GM19035 (cell line): ENCODE measurements around the gene LCN15.
"Not testable (repeated sequence)": the region's sequence is repeated elsewhere in the genome, so short reads cannot be mapped to it uniquely, and the experiment has no call there.

Source experiments
- ATAC-seq: cut with Tn5 transposase; IDR thresholded peaks from one replicate; pipeline ENCODE4 v1.9.1; 2021; ENCODE audit not compliant: unreplicated experiment

The LCN15 gene

DNA sequence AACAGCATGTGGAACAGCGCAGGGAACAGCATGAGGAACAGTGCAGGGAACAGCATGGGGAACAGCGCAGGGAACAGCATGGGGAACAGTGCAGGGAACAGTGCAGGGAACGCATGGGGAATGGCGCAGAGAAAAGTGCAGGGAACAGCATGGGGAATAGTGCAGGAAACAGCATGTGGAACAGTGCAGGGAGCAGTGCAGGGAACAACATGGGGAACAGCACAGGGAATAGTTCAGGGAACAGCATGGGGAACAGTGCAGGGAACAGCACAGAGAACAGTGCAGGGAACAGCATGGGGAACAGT is 8.2 kb downstream of the LCN15 start:
- no peak for ATAC-seq

DNA sequence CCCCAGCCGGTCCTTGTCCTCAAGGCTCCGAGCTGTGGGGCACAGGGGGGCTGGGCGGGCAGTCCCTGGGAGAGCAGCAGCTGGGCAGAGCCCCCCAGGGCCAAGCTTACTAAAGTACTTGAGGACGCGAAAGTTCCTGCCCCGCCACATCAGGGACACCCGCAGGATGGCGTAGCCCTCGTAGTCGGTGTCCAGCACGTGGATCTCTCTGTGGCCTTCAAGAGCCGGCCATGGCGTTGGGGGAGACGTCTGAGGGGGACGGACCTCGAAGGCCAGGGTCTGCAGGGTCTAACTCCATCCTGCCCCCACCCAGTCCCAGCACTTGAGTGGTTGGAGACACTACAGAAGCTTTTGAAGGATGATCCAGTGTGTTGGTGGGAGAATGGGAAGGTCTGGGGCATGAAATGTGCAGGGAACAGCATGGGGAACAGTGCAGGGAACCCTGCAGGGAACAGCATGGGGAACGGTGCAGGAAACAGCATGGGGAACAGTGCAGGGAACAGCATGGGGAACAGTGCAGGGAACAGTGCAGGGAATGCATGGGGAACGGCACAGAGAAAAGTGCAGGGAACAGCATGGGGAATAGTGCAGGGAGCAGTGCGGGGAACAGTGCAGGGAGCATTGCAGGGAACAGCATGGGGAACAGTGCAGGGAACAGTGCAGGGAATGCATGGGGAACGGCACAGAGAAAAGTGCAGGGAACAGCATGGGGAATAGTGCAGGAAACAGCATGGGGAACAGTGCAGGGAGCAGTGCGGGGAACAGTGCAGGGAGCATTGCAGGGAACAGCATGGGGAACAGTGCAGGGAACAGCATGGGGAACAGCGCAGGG is 8.8 kb downstream of the LCN15 start:
- ATAC-seq: not testable (repeated sequence)

DNA sequence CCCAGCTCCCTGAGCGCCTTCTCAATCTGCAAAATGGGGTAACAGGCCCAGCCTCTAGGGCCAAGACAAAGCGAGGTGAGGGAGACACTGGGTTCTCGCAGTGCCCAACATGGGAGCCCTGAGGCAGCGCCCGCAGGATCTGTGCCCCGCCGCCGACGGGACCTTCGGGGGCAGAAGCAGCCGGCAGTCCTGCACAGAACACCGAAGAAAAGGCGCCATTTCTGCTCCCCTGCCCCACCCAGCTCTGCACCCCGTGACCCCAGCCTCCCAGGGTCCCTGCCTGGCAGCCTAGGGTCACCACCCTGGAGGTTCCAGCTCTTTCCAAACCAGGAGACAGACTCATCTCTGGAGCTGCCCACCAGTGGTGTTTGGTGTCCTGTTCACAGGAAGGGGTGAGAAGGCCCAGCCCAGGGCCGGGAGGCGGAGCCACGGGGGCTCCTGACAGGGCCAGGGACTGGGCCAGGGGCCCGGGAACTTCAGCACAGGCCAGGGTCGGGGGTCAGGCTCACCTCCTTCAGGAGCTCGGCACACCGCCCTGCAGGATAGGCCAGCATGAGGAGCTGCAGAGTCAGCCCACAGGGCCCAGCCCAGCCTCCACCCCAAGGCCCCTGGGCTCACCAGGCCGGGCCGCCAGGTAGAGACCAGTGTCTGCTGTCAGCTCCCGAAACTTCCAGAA is 9.6 kb downstream of the LCN15 start:
- ATAC-seq: no peak

DNA sequence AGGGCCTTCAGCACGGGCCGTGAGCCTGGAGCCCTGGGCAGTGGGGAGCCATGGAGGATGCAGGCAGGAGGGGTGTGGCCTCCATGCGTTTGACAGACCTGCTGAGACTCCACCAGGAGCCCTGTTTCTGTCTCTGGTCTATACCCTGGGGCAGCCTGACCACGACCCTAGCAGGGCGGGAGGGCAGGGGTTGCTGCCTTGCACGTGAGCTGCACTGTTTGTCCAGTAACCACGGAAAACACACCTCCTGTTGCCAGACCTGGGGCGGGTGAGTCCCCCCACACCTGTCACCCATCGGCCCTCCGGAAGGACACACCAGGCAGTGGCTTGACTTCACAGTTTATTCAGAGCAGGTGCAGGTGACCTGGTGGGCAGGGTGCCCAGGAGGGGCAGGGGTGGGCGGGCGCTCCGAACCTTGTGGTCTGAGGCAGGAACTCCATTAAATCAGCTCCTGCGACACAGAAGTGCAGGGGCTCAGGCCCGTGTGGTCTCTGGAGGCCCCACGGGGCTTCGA is 10.2 kb downstream of the LCN15 start:
- no peak for ATAC-seq

DNA sequence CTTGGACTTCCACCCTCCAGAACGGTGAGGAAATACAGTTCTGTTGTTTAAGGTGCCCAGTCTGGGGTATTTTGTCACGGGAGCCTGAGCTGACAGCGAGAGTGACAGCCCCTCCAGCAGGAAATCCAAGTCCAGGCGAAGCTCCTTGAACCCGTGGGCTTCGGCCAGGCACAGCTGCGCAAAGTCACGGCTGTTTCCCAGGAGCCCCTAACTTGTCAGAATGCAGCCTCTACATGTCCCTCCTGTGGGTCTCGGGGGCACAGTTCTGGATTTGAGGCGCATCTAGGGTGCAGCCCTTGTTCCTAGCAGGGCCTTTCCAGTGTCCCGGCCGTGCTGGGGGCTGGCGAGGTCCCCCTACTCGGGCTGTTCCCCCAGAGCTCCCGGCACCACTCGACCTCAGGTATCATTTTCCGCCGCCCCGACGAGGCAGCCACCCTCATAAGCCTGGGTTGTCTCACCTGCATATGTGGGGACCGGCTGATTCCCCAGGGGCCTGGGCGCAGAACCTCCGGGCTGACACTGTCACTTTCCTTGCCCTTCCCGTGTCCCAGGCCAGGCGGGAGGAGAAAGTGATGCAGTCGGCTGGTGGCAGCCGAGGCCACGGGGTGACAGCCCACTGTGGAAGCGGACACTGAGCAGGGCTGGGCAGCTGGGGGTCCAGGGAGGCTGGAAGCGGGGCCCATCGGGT is 10.8 kb downstream of the LCN15 start:
- ATAC-seq: no peak

DNA sequence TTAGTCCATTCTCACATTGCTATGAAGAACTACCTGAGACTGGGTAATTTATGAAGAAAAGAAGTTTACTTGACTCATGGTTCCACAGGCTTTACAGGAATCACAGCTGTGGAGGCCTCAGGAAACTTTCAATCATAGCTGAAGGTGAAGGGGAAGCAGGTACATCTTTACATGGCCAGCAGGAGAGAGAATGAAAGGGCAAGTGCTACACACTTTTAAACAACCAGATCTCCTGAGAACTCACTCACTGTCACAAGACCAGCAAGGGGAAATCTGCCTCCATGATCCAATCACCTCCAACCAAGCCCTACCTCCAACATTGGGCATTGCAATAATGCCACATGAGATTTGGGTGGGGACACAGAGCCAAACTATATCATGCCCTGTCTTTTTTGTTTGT is 12.5 kb downstream of the LCN15 start:
- no peak for ATAC-seq

DNA sequence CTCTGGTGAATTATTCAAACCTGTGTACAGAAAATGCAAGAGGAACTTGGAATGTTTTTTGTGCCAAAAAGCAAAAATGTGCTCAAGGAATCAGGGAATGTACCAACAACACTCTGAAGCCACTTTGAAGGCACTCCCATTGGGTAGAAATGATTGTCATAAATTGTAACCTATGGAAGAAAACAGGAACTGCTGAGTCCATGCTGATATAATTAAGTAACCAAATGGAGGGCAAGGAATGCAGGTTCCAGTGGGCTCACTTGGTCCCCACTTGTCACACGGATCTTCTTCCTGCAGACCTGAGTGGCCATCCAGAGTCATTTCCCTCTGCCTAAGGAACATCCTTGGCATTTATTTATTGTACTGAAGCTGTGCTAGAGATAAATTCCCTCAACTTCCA is 13.1 kb downstream of the LCN15 start:
- ATAC-seq: no peak

DNA sequence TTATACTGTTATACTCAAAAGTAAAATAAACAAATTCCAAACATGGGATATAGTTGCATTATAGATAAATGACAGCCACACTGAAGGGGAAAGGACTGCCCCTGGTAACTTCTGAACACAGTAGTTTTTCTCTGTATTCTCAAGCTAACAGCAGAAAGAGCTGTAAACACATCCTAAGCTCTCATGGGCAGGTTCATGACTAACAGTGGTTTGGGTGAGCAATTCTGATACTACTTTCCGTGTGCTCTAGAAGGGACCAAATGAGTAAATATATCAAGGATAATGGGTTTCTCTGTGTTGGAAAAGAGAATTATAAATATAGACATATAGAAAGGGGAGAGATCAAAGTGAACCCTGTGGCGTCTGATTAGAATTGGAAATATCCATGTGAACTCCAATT is 13.8 kb downstream of the LCN15 start:
- no peak for ATAC-seq

DNA sequence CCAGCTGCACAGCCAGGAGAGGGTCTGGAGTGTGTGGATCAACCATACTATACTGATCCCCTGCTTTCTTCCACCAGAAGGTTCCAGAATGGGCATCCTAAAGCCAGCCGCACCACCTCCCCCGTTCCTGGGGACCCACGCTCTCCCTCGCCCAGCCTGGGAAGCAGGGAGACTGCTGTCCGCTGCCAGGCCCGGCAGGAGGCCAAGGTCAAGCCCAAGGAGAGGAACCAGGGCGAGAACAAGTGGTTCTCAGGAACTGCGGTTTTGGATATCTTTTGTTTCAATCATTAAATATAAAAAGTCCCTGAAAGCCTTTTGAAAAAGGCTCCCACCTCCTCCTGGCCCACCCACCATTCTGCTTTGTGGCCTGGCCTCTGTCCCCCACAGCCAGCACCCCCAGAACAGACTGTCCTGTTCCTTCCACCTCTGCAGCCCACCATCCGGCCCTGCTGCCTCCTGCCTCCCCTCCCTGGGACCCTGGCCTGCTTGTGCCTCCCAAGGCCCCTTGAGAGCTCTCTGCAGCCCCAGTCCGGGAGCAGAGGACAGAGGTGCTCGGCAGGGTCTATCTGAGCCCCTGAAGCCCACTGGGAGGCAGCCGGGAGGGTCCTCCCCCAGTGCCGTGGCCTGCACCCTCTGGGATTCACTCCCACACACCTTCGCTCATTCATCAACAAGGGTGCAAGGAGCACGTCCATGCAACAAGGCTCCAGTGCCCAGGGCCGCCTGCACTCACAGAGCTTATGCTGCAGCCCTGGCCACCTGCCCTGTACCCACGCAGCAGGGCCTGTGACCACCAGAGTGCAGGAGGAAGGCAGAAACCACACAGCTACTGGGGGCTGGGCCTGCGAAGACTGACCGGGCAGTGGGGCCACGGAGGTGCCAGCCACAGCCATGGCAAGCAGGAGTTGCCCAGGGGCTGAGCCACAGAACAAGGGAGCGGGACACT is 15.4 kb downstream of the LCN15 start:
- ATAC-seq: no peak

DNA sequence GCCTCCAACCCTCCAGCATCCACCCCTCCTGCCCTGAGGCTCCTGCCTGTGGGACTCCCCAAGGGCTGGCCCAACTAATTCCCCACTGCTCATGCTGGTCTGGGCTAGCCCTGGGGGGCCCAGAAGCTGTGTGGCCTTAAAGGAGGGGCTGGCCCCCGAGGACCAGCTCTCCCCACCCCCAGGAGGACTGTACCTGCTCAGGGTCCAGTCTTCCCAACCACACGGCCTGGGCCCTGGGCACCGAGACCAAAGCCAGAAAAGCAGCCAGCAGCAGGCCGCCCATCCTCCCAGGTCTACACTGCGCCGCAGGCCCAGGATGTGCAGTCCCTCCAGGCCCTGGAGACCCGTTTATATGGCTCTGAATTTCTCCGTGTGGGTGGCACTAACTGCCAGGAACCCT is 16.1 kb downstream of the LCN15 start, which contains the start of gene LCN6:
TSS of gene LCN6 (minus strand) at position 325 of the 400 bp plus-strand sequence. CDS start at position 283, 42 bp downstream.
- no peak for ATAC-seq

DNA sequence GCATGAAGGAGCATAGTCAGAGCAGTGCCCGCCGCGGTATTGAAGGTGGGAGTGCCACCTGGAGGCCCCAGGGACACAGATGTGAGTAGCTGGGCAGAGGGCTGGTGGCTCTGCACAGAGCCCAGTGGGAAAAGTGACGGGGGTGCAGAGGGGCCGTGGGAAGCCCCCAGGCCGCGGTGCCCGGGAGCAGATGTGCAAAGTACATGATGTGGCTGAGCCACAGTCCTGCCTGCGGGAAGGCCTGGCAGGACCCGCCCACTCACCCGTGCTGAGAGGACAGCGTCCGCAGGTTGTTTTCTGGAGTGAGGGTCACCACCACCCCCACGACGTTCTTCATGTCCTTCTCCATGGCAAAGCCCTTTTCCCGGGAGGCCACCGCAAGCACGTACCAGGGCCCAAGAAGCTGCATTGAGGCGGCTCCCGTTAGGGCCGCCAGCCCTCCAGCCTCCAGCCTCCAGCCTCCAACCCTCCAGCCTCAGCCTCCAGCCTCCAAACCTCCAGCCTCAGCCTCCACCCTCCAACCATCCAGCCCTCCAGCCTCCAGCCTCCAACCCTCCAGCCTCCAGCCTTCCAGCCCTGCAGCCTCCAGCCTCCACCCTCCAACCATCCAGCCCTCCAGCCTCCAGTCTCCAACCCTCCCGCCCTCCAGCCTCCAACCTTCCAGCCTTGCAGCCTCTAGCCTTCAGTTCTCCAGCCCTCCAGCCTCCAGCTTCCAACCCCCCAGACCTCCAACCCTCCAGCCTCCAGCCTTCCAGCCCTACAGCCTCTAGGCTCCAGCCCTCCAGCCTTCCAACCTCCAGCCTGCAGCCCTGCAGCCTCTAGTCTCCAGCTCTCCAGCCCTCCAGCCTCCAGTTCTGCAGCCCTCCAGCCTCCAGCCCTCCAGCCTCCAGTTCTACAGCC is 16.9 kb downstream of the LCN15 start:
- ATAC-seq: no peak

DNA sequence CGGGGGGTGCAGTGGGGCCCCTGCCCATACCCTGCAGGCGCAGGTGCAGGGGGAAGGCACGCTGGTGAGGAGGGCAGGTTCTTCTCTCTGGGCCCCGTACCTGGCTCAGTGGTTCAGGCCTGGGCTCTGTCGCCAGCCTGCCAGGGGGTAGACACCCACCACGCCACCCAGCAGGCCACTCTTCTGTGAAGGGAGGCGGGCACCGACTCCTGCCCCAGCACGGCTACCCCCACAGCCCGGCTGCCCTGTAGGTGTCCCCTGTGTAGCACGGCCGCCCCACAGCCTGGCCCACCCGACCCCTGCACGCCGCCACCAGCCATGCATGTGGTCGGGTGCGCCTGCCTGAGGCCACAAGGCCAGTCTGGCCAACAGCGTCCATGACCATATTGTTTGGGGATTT is 17.7 kb downstream of the LCN15 start:
- ATAC-seq: no peak

DNA sequence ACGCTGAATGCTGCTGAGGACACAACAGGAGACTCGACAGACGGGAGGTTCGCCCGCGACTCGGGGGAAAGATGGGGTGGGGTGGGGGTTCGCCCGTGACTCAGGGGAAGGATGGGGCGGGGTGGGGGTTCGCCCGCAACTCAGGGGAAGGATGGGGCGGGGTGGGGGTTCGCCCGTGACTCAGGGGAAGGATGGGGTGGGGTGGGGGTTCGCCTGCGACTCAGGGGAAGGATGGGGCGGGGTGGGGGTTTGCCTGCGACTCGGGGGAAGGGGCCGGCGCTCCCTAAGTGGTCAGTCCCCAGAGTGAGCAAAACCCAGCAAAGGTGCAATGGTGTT is 18.2 kb downstream of the LCN15 start:
- ATAC-seq: no peak

DNA sequence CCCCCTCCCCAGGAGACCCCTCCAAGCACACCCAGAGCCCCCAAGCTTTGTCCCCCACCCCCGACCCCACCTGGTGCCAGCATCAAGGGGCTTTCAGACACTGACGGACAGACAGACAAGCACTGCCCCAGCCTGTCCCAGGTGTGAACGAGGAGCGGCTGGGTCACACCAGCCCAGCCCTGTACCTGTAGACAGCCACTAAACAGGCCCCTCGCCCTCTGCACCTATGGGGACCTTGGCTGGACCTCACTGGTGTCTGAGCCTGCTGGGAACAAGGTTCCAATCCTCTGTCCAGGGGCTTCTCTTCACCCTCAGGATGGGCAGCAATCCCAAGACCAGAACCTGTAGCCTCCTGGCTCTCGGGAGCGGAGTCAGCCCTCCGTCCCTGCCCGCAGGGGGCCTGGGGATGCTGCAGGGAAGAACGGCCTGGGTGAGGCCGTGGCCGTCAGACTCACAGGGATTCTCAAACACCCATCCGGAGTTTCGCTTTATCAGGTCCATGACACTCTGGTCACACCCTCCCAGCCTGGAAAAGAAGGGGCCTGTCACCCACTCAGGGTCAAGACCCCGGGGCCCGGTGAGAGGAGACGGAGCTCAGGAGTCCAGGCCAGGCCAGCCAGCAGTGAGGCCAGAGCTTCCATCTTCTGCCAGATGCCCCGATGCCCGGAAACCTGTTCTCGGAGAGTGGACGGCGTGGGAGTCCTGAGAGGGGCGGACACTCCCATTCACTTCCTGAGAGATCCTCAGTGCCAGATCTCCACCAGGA is 18.7 kb downstream of the LCN15 start:
- no peak for ATAC-seq

DNA sequence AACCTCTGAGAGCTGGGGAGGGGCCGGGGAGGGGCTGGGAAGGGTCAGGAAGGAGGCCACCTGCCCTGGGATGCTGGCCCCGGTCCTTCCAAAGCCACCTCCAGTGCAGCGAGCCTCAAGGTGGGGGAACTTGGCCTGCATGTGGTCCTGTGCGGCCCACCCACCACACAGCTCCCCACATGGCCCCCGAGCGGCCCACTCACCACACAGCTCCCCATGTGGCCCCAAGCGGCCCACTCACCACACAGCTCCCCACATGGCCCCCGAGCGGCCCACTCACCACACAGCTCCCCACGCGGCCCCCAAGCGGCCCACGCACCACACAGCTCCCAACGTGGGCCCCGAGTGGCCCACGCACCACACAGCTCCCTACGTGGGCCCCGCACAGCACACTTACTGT is 19.5 kb downstream of the LCN15 start:
- no peak for ATAC-seq

DNA sequence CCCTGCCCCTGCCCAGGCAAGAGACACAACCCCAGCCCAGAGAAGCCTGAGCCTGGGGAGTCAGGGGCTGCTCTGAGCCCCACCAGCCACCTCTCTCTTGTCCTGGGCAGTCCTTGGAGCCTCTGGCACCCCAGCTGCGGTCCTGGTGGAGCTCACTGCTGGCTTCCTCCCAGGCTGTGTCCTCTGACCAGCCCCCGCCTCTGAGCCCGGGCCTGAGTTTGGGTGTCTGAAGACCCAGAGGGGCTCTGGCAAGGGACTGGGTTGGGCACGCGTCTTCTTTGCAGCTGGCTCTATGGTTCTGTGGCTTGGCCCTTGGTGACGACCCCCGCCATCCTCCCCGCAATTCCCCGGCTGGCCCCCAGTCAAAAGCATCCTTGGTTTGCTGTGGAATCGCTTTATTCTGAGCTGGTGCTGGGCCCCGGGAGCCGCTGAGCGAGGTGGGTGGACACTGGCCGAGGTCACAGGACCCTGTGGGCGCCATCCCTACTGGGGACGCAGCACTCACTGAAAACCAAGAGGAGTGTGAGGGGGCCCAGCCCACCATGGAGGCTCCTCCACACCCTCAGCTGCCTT is 20.6 kb downstream of the LCN15 start:
- no peak for ATAC-seq

DNA sequence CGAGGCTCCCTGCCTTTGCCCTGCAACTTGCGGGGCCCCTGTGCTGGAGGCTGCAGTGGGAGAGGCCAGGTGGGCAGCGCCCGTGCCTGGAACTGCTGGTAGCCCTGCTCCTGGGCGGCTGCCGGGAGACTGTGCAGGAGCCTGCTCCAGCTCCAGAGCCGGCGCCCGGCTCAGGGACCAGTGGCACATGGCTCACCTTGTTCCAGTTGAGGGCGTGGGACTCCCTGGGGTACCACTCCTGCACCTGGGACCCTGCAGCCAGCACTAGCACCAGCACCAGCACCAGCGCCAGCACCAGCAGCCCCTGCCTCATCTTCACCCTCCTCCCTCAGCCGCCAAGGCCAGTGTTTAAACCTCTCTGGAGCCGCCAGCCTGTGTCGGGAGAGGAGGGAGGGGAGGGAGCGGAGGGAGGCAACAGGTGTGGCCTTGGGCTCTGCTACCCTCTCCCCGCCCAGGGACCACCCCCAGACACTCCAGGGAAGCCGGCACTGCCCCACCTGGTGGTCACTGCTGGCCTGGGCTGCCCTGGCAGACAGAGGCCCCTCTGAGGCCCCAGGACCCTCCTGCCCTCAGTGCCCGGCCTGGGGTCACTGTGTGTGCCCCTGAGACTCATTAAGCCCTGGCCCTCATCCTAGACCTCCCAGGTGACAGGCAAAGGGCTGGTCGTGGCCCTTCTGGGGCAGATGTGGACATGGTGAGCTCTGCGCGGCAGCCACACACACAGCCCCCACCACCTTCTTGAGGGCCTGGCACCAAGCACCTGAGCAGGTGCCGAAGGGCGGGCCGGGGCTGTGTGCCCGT is 21.5 kb downstream of the LCN15 start, which contains the start of gene LCN10:
TSS of gene LCN10 (minus strand) at position 350 of the 801 bp plus-strand sequence. CDS start at position 313, 37 bp downstream.
- ATAC-seq: no peak
